Measurements from ENCODE around the gene SAMD4B.

DNA sequence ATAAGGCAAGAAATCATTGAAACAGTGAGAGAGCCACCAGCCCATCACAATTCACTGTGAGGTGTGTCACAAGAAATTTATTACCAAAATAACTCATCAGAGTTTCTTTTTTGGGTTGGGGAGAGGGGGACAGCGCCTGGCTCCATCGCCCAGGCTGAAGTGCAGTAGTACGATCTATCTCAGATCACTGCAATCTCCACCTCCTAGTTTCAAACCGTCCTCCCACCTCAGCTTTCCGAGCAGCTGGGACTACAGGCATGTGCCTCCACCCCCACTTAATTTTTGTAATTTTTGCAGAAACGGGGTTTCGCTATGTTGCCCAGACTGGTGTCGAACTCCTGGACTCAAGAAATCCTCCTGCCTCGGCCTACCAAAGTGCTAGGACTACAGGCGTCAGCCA is 42.4 kb upstream of the SAMD4B start:
- TF ChIP-seq, protein P1, sequence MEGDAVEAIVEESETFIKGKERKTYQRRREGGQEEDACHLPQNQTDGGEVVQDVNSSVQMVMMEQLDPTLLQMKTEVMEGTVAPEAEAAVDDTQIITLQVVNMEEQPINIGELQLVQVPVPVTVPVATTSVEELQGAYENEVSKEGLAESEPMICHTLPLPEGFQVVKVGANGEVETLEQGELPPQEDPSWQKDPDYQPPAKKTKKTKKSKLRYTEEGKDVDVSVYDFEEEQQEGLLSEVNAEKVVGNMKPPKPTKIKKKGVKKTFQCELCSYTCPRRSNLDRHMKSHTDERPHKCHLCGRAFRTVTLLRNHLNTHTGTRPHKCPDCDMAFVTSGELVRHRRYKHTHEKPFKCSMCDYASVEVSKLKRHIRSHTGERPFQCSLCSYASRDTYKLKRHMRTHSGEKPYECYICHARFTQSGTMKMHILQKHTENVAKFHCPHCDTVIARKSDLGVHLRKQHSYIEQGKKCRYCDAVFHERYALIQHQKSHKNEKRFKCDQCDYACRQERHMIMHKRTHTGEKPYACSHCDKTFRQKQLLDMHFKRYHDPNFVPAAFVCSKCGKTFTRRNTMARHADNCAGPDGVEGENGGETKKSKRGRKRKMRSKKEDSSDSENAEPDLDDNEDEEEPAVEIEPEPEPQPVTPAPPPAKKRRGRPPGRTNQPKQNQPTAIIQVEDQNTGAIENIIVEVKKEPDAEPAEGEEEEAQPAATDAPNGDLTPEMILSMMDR (IDR thresholded peaks at IDR 0.05; ENCODE audit: low read length) = no peak
- TF ChIP-seq EZH2 (IDR thresholded peaks at IDR 0.05; ENCODE audit: borderline replicate concordance, low read length) = no peak
